ENCODE results near the gene CABLES2. TPM values are rescaled to one million over a fixed set of nuclear protein-coding genes. Genes with fewer than 3 reads are reported as not detected.

The CABLES2 gene
- total and polyA plus RNA-seq, 10 of the 15 experiments (the other 5 are each of a cell fraction or from before 2014, with no cell fraction given) = 2.2 to 14.9 (median 5.3) TPM

DNA sequence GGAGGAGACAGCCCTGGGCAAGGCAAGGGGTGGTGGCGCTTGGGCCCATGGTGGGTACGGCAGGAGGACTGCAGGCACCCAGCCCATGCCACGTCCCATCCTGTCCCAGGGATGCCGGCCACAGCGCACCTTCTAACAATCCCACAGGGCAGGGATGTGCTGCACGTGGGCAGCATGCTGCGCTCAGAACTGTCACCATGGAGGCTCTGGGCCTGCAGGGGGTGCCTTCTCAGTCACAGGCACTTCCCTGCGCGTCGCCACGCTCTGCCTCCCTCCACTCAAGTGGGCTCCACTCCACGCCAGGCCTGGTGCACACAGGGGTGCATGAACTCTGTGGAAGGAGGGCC, 2.4 kb downstream of the CABLES2 start (continued):
- TF ChIP-seq CBX5 (IDR thresholded peaks at IDR 0.05; ENCODE audit: low read depth) = no peak
- no peak for TF ChIP-seq FOXM1 (IDR thresholded peaks at IDR 0.05; ENCODE audit: low read depth, low read length)
- TF ChIP-seq NRF1 (conservative IDR thresholded peaks at IDR 0.05; ENCODE audit: low read depth, low read length) = no peak
- TF ChIP-seq RB1 (IDR thresholded peaks at IDR 0.05; ENCODE audit: borderline replicate concordance) = no peak
- TF ChIP-seq, protein P1, sequence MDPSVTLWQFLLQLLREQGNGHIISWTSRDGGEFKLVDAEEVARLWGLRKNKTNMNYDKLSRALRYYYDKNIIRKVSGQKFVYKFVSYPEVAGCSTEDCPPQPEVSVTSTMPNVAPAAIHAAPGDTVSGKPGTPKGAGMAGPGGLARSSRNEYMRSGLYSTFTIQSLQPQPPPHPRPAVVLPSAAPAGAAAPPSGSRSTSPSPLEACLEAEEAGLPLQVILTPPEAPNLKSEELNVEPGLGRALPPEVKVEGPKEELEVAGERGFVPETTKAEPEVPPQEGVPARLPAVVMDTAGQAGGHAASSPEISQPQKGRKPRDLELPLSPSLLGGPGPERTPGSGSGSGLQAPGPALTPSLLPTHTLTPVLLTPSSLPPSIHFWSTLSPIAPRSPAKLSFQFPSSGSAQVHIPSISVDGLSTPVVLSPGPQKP (IDR thresholded peaks at IDR 0.05; ENCODE audit: low read depth, low read length) = no peak
- TF ChIP-seq, protein P2, sequence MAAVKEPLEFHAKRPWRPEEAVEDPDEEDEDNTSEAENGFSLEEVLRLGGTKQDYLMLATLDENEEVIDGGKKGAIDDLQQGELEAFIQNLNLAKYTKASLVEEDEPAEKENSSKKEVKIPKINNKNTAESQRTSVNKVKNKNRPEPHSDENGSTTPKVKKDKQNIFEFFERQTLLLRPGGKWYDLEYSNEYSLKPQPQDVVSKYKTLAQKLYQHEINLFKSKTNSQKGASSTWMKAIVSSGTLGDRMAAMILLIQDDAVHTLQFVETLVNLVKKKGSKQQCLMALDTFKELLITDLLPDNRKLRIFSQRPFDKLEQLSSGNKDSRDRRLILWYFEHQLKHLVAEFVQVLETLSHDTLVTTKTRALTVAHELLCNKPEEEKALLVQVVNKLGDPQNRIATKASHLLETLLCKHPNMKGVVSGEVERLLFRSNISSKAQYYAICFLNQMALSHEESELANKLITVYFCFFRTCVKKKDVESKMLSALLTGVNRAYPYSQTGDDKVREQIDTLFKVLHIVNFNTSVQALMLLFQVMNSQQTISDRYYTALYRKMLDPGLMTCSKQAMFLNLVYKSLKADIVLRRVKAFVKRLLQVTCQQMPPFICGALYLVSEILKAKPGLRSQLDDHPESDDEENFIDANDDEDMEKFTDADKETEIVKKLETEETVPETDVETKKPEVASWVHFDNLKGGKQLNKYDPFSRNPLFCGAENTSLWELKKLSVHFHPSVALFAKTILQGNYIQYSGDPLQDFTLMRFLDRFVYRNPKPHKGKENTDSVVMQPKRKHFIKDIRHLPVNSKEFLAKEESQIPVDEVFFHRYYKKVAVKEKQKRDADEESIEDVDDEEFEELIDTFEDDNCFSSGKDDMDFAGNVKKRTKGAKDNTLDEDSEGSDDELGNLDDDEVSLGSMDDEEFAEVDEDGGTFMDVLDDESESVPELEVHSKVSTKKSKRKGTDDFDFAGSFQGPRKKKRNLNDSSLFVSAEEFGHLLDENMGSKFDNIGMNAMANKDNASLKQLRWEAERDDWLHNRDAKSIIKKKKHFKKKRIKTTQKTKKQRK (IDR thresholded peaks at IDR 0.05; ENCODE audit: low read depth, low read length) = no peak

DNA sequence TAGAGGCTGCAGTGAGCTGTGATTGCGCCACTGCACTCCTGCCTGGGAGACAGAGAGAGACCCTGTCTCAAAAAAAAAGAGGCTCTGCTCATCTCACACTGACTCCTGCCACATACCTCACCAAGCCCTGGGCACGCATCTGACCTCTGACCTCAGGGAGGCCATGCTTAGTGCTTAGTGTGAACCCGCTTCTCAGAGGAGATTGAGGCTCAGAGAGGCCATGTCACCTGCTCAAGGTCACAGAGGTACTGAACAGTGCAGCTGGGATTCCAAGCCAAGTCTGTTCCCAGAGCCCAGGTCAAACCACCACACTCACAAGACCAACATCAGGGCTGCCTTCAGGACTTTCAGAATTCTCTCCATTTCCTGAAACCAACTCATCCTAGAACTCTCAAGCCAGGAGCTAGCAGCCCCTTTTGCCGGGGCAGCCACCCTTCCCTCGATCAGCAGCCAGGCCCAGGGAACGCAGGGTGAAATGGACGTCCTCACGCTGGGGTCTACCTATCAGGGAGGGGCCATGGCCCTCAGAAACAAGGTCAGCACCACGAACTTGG, 2.9 kb downstream of the CABLES2 start:
- POLR2A ChIA-PET = no interaction called here
- intact Hi-C loops (cut with micrococcal nuclease; ENCODE audit: unreplicated experiment) = no loop called here
- Histone ChIP-seq H3K9me3 (replicated peaks; ENCODE audit: control insufficient read depth, insufficient read depth, low read length) (no peaks in the 10 kb centered on the region), H3K36me3 (ENCODE audit: control insufficient read depth in 2 of 2, insufficient read depth in 2 of 2, low read length in 1 of 2) (peaks cover 0 to 5% of the 10 kb centered on the region in 2 experiments; a peak in 2 of 4 replicates), H4K20me1 (ENCODE audit: control insufficient read depth, insufficient read depth) (no peaks in the 10 kb centered on the region; the same call in 1 of the 2 replicates), H3K27me3 (replicated peaks in 1 of 2; ENCODE audit: control insufficient read depth in 2 of 2, insufficient read depth in 2 of 2, low read length in 1 of 2) (no peaks in the 10 kb centered on the region), H3K9ac (ENCODE audit: control insufficient read depth, insufficient read depth, low read length) (no peak overlapping the region), H3K79me2 (ENCODE audit: control insufficient read depth, insufficient read depth, low read length) (peaks cover 14% of the 10 kb centered on the region), H3K4me3 (no peak overlapping the region), H3K27ac (ENCODE audit: control insufficient read depth, insufficient read depth) (no peak overlapping the region), H2AFZ (ENCODE audit: control insufficient read depth, low read depth, low read length) (no peak overlapping the region), H3K4me2 (ENCODE audit: control insufficient read depth, insufficient read depth) (0 out of 2 replicates have a peak overlapping the region, but pooled peaks have one; percentile 7), H3K4me1 (ENCODE audit: control insufficient read depth, insufficient read depth, low read length) (peaks cover 9% of the 10 kb centered on the region)
- in situ Hi-C loops (cut with MboI) = no loop called here
- DNase-seq (ENCODE audit: low read depth, low spot score) = no peak
- no peak for FAIRE-seq
- no TSS peak for BruUV-seq (replicated peaks)
- RAD21 ChIA-PET (ENCODE audit: unreplicated experiment) = no interaction called here
- ATAC-seq = no peak
- SMC1A ChIA-PET (ENCODE audit: uncharacterized antibody, unreplicated experiment) = interaction anchor here (0.6 kb wide), 1 partner anchor 12 kb away, joined by 3 read pairs; no protein-coding TSS in a partner anchor
- CTCF ChIA-PET = no interaction called here
- 85% methylated on average over 9 of the region's 9 CpGs for WGBS (ENCODE audit: insufficient coverage, insufficient replicate concordance, low lambda C conversion rate, missing lambda C conversion rate)
- no peak for TF ChIP-seq ZNF207 (IDR thresholded peaks at IDR 0.05; ENCODE audit: borderline replicate concordance)
- no peak for TF ChIP-seq NFIC (IDR thresholded peaks at IDR 0.05; ENCODE audit: low read depth, low read length)
- TF ChIP-seq FOXM1 (IDR thresholded peaks at IDR 0.05; ENCODE audit: low read depth, low read length) = no peak
- TF ChIP-seq, protein P3, sequence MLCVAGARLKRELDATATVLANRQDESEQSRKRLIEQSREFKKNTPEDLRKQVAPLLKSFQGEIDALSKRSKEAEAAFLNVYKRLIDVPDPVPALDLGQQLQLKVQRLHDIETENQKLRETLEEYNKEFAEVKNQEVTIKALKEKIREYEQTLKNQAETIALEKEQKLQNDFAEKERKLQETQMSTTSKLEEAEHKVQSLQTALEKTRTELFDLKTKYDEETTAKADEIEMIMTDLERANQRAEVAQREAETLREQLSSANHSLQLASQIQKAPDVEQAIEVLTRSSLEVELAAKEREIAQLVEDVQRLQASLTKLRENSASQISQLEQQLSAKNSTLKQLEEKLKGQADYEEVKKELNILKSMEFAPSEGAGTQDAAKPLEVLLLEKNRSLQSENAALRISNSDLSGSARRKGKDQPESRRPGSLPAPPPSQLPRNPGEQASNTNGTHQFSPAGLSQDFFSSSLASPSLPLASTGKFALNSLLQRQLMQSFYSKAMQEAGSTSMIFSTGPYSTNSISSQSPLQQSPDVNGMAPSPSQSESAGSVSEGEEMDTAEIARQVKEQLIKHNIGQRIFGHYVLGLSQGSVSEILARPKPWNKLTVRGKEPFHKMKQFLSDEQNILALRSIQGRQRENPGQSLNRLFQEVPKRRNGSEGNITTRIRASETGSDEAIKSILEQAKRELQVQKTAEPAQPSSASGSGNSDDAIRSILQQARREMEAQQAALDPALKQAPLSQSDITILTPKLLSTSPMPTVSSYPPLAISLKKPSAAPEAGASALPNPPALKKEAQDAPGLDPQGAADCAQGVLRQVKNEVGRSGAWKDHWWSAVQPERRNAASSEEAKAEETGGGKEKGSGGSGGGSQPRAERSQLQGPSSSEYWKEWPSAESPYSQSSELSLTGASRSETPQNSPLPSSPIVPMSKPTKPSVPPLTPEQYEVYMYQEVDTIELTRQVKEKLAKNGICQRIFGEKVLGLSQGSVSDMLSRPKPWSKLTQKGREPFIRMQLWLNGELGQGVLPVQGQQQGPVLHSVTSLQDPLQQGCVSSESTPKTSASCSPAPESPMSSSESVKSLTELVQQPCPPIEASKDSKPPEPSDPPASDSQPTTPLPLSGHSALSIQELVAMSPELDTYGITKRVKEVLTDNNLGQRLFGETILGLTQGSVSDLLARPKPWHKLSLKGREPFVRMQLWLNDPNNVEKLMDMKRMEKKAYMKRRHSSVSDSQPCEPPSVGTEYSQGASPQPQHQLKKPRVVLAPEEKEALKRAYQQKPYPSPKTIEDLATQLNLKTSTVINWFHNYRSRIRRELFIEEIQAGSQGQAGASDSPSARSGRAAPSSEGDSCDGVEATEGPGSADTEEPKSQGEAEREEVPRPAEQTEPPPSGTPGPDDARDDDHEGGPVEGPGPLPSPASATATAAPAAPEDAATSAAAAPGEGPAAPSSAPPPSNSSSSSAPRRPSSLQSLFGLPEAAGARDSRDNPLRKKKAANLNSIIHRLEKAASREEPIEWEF (IDR thresholded peaks at IDR 0.05; ENCODE audit: insufficient replicate concordance, low read depth, low read length) = no peak
- TF ChIP-seq TAF1 (IDR thresholded peaks at IDR 0.05; ENCODE audit: borderline replicate concordance, low read depth, low read length) = no peak
- TF ChIP-seq TCF7 (IDR thresholded peaks at IDR 0.05; ENCODE audit: borderline replicate concordance) = no peak
- TF ChIP-seq POLR2A (IDR thresholded peaks at IDR 0.05; ENCODE audit: low read depth, low read length) = no peak
- no peak for TF ChIP-seq CBFB (IDR thresholded peaks at IDR 0.05; ENCODE audit: low read depth)
